Measurements from ENCODE around the gene DDI2.

- TF ChIP-seq CTCF (optimal IDR thresholded peaks at IDR 0.05 in 1 of 3, IDR thresholded peaks at IDR 0.05 in 1 of 3, conservative IDR thresholded peaks at IDR 0.05 in 1 of 3; ENCODE audit: extremely low read depth in 1 of 3, insufficient read depth in 2 of 3, low read length in 3 of 3) (no peak), EZH2 (IDR thresholded peaks at IDR 0.05; ENCODE audit: low read length) (no peak)
Measured at GRCh38 chr1:15678578-15678977, 61.3 kb downstream of the DDI2 start.

Data from keratinocyte (primary cell).